Activated naive CD8-positive, alpha-beta T cell treated with anti-CD3 and anti-CD28 coated beads, Interleukin-2, amount 10 ng/mL, durations not matched to agents 7 days and 5 days (primary cell): Measurements from ENCODE around the gene CASP8. TPM values are rescaled to one million over a fixed set of nuclear protein-coding genes. Genes with fewer than 3 reads are reported as not detected.

Experiments used
- ATAC-seq: fragments of 150-1000 bp; cut with Tn5 transposase; one replicate; pipeline ENCODE4 v1.10.0; 2021; ENCODE audit warnings: low read depth, moderate library complexity
- POLR2A ChIA-PET: fragments of 350-600 bp; sonication (Branson Sonifier 250); formaldehyde crosslinking; loops from one replicate; lab custom pipeline; 2021; ENCODE audit warnings: antibody characterized with exemption; lab: Charles Lee
- DNase-seq: peaks from one replicate; pipeline ENCODE4 v3.0.0; 2021
- H3K27ac Mint-ChIP-seq: one replicate; pipeline ENCODE4 v1.8.0; 2022; ENCODE audit warnings: mild to moderate bottlenecking, mixed read lengths
- H3K27me3 Mint-ChIP-seq: one replicate; pipeline ENCODE4 v1.8.0; 2022; ENCODE audit warnings: mild to moderate bottlenecking, moderate library complexity, mixed read lengths
- H3K36me3 Mint-ChIP-seq: one replicate; pipeline ENCODE4 v1.8.0; 2021; ENCODE audit warnings: mild to moderate bottlenecking, mixed read lengths
- H3K4me1 Mint-ChIP-seq: one replicate; pipeline ENCODE4 v1.8.0; 2021; ENCODE audit warnings: mixed read lengths
- H3K4me3 Mint-ChIP-seq: one replicate; pipeline ENCODE4 v1.8.0; 2022; ENCODE audit warnings: mild to moderate bottlenecking, moderate library complexity, mixed read lengths
- H3K9me3 Mint-ChIP-seq: one replicate; pipeline ENCODE4 v1.8.0; 2021; ENCODE audit warnings: mixed read lengths
- total RNA-seq, 2 experiments: library from RNA; stranded (reverse); gene quantifications; one replicate each; pipeline ENCODE4 v1.2.3, GENCODE V29; 2021

CASP8 gene
- total RNA-seq, 2 experiments from 2014 or later = 115 to 127 TPM

GRCh38 chr2:201263779-201264178 is 3.4 kb downstream of the CASP8 start:
- no peaks in the 10 kb centered on the region for H3K9me3 Mint-ChIP-seq

GRCh38 chr2:201264472-201265173 is 4.3 kb downstream of the CASP8 start:
- Mint-ChIP-seq H3K27me3 (no peaks in the 10 kb centered on the region), H3K27ac (peak overlapping the region; percentile 24), H3K36me3 (peaks cover 56% of the 10 kb centered on the region), H3K9me3 (no peaks in the 10 kb centered on the region), H3K4me3 (peak overlapping the region; percentile 50), H3K4me1 (peaks cover 51% of the 10 kb centered on the region)
- DNase-seq (no peak), ATAC-seq (no peak)
- POLR2A ChIA-PET = interaction anchor here (0.7 to 11.3 kb wide), 5 partner anchors 12 to 187 kb away, joined by 4 to 147 read pairs (median 31); partner anchors contain the start of genes STRADB and TRAK2

More at GRCh38 chr2:201263779-201264178, 3.4 kb downstream of the CASP8 start:
- Mint-ChIP-seq H3K4me1 (peaks cover 55% of the 10 kb centered on the region), H3K36me3 (peaks cover 49% of the 10 kb centered on the region), H3K4me3 (peak overlapping the region; percentile 50), H3K27ac (peak overlapping the region; percentile 40), H3K27me3 (no peaks in the 10 kb centered on the region)
- ATAC-seq = no peak
- DNase-seq = no peak
- POLR2A ChIA-PET = interaction anchor here (0.5 to 11.3 kb wide), 6 partner anchors 11 to 1460 kb away, joined by 3 to 147 read pairs (median 18); partner anchors contain the start of genes CLK1, STRADB and TRAK2

GRCh38 chr2:201266629-201267028 is 6.3 kb downstream of the CASP8 start:
- no peak overlapping the region for H3K27ac Mint-ChIP-seq
- POLR2A ChIA-PET = interaction anchor here (0.6 kb wide), 1 partner anchor 371 kb away, joined by 3 read pairs; no protein-coding TSS in a partner anchor
- no peak for ATAC-seq
- no peak for DNase-seq
- no peak overlapping the region for H3K4me3 Mint-ChIP-seq
- peaks cover 49% of the 10 kb centered on the region for H3K36me3 Mint-ChIP-seq
- no peaks in the 10 kb centered on the region for H3K9me3 Mint-ChIP-seq
- no peaks in the 10 kb centered on the region for H3K27me3 Mint-ChIP-seq
- peaks cover 46% of the 10 kb centered on the region for H3K4me1 Mint-ChIP-seq

GRCh38 chr2:201267278-201268030 is 7.1 kb downstream of the CASP8 start:
- POLR2A ChIA-PET = interaction anchor here (0.6 kb wide), 1 partner anchor 370 kb away, joined by 3 read pairs; no protein-coding TSS in a partner anchor
- no peak overlapping the region for H3K4me3 Mint-ChIP-seq
- peaks cover 46% of the 10 kb centered on the region for H3K4me1 Mint-ChIP-seq
- H3K27ac Mint-ChIP-seq = no peak overlapping the region
- H3K27me3 Mint-ChIP-seq = no peaks in the 10 kb centered on the region
- no peak for DNase-seq
- no peak for ATAC-seq
- H3K36me3 Mint-ChIP-seq = peaks cover 51% of the 10 kb centered on the region
- H3K9me3 Mint-ChIP-seq = no peaks in the 10 kb centered on the region

- H3K4me1 Mint-ChIP-seq = peaks cover 32% of the 10 kb centered on the region
- DNase-seq (no peak), ATAC-seq (no peak)
- H3K27me3 Mint-ChIP-seq = no peaks in the 10 kb centered on the region
- no peaks in the 10 kb centered on the region for H3K9me3 Mint-ChIP-seq
- H3K27ac Mint-ChIP-seq = no peak overlapping the region
- peaks cover 52% of the 10 kb centered on the region for H3K36me3 Mint-ChIP-seq
- H3K4me3 Mint-ChIP-seq = no peak overlapping the region
- POLR2A ChIA-PET = interaction anchor here (0.6 to 1.4 kb wide), 2 partner anchors 10 to 23 kb away, joined by 3 to 10 read pairs; partner anchors contain the start of gene CASP8
Measured at GRCh38 chr2:201269764-201270163, 9.4 kb downstream of the CASP8 start.

- POLR2A ChIA-PET = interaction anchor here (0.6 to 1.4 kb wide), 2 partner anchors 10 to 23 kb away, joined by 3 to 10 read pairs; partner anchors contain the start of gene CASP8
- no peak overlapping the region for H3K27ac Mint-ChIP-seq
- ATAC-seq = no peak
Measured at GRCh38 chr2:201270293-201271001, 10.1 kb downstream of the CASP8 start.

GRCh38 chr2:201271917-201272316 is 11.6 kb downstream of the CASP8 start:
- H3K9me3 Mint-ChIP-seq = no peaks in the 10 kb centered on the region
- ATAC-seq = no peak
- peaks cover 53% of the 10 kb centered on the region for H3K36me3 Mint-ChIP-seq
- H3K27ac Mint-ChIP-seq = peak overlapping the region; percentile 19
- peaks cover 17% of the 10 kb centered on the region for H3K4me1 Mint-ChIP-seq
- H3K27me3 Mint-ChIP-seq = no peaks in the 10 kb centered on the region
- H3K4me3 Mint-ChIP-seq = no peak overlapping the region
- POLR2A ChIA-PET = no interaction called here
- no peak for DNase-seq

More at GRCh38 chr2:201270293-201271001, 10.1 kb downstream of the CASP8 start:
- DNase-seq = no peak
- Mint-ChIP-seq H3K4me1 (peaks cover 27% of the 10 kb centered on the region), H3K36me3 (peaks cover 54% of the 10 kb centered on the region), H3K9me3 (no peaks in the 10 kb centered on the region), H3K27me3 (no peaks in the 10 kb centered on the region), H3K4me3 (no peak overlapping the region)

GRCh38 chr2:201273330-201273983 is 13.1 kb downstream of the CASP8 start:
- Mint-ChIP-seq H3K4me1 (peaks cover 17% of the 10 kb centered on the region), H3K9me3 (no peaks in the 10 kb centered on the region), H3K36me3 (peaks cover 48% of the 10 kb centered on the region), H3K4me3 (no peak overlapping the region), H3K27me3 (no peaks in the 10 kb centered on the region), H3K27ac (peak overlapping the region; percentile 49)
- POLR2A ChIA-PET = interaction anchor here (0.8 to 1.5 kb wide), 3 partner anchors 13 to 40 kb away, joined by 3 to 7 read pairs (median 3); partner anchors contain the start of gene CASP8
- ATAC-seq (no peak), DNase-seq (no peak)

- Mint-ChIP-seq H3K4me1 (peaks cover 28% of the 10 kb centered on the region), H3K4me3 (no peak overlapping the region), H3K9me3 (peaks cover 1% of the 10 kb centered on the region), H3K27me3 (no peaks in the 10 kb centered on the region), H3K27ac (no peak overlapping the region), H3K36me3 (peaks cover 50% of the 10 kb centered on the region)
- no peak for ATAC-seq
- DNase-seq = no peak
- POLR2A ChIA-PET = interaction anchor here (0.6 kb wide), 1 partner anchor 290 kb away, joined by 3 read pairs; no protein-coding TSS in a partner anchor
Measured at GRCh38 chr2:201275069-201275468, 14.7 kb downstream of the CASP8 start.

- Mint-ChIP-seq H3K9me3 (peaks cover 5% of the 10 kb centered on the region), H3K4me1 (peaks cover 29% of the 10 kb centered on the region), H3K36me3 (peaks cover 59% of the 10 kb centered on the region), H3K27me3 (no peaks in the 10 kb centered on the region), H3K27ac (no peak overlapping the region), H3K4me3 (no peak overlapping the region)
- ATAC-seq = no peak
- DNase-seq = no peak
- POLR2A ChIA-PET = no interaction called here
Measured at GRCh38 chr2:201275990-201276389, 15.7 kb downstream of the CASP8 start.

- POLR2A ChIA-PET = no interaction called here
- no peak for DNase-seq
- Mint-ChIP-seq H3K27ac (no peak overlapping the region), H3K9me3 (peaks cover 5% of the 10 kb centered on the region), H3K36me3 (peaks cover 62% of the 10 kb centered on the region), H3K4me1 (peaks cover 30% of the 10 kb centered on the region), H3K4me3 (no peak overlapping the region), H3K27me3 (no peaks in the 10 kb centered on the region)
- no peak for ATAC-seq
Measured at GRCh38 chr2:201276511-201276910, 16.2 kb downstream of the CASP8 start.

- Mint-ChIP-seq H3K9me3 (peaks cover 5% of the 10 kb centered on the region), H3K4me1 (peaks cover 20% of the 10 kb centered on the region), H3K36me3 (peaks cover 51% of the 10 kb centered on the region), H3K27ac (no peak overlapping the region), H3K27me3 (no peaks in the 10 kb centered on the region), H3K4me3 (no peak overlapping the region)
- POLR2A ChIA-PET = interaction anchor here (0.5 to 0.6 kb wide), 2 partner anchors 26 to 195 kb away, joined by 3 read pairs; no protein-coding TSS in a partner anchor
- ATAC-seq (no peak), DNase-seq (no peak)
Measured at GRCh38 chr2:201279079-201279478, 18.7 kb downstream of the CASP8 start.
